CD14-positive monocyte (primary cell): ENCODE results near the gene ATP4B. TPM values are rescaled to one million over a fixed set of nuclear protein-coding genes. Genes with fewer than 3 reads are reported as not detected.
A peak's percentile ranks its signal among the peaks of the same experiment; 100 is the strongest.
"Not testable (repeated sequence)": the region's sequence is repeated elsewhere in the genome, so short reads cannot be mapped to it uniquely, and the experiment has no call there.

Experiments used
- DNase-seq, 3 donors: peaks; one replicate each; pipeline ENCODE4 v3.0.0-alpha.2; 2011 to 2022
- H2AFZ ChIP-seq: 2 replicates; pipeline ENCODE4 v1.6.0; 2012; ENCODE audit warnings: mild to moderate bottlenecking, low read depth, low read length, inconsistent platforms; ENCODE audit not compliant: insufficient read depth, poor library complexity, severe bottlenecking
- H3K27ac ChIP-seq, 2 donors: 1 replicate in 1 of 2; 2 replicates in 1 of 2; pipeline ENCODE4 v1.5.1; 2012 to 2013; ENCODE audit warnings: low read length in 2 of 2, control low read depth in 1 of 2, inconsistent platforms in 1 of 2, low read depth in 1 of 2, mild to moderate bottlenecking in 1 of 2
- H3K27me3 ChIP-seq, 2 donors: one replicate each; pipeline versions ENCODE4 v1.6.0 to v1.6.1; 2011 to 2013; ENCODE audit warnings: low read length in 2 of 2; ENCODE audit not compliant: control insufficient read depth in 2 of 2, insufficient read depth in 2 of 2
- H3K36me3 ChIP-seq, 2 donors: replicated peaks in 1 of 2; 1 replicate in 1 of 2; 2 replicates in 1 of 2; pipeline versions ENCODE4 v1.5.1 to v1.6.1; 2012 to 2013; ENCODE audit warnings: low read length in 2 of 2, control low read depth in 1 of 2, inconsistent platforms in 1 of 2, mild to moderate bottlenecking in 1 of 2; ENCODE audit not compliant: insufficient read depth in 2 of 2, control insufficient read depth in 1 of 2
- H3K4me1 ChIP-seq, 2 donors: 1 replicate in 1 of 2; 2 replicates in 1 of 2; pipeline versions ENCODE4 v1.5.1 to v1.6.1; 2012 to 2013; ENCODE audit warnings: low read length in 2 of 2, control low read depth in 1 of 2, inconsistent platforms in 1 of 2, mild to moderate bottlenecking in 1 of 2, moderate library complexity in 1 of 2; ENCODE audit not compliant: insufficient read depth in 2 of 2, control insufficient read depth in 1 of 2
- H3K4me2 ChIP-seq: replicated peaks from 2 replicates; pipeline ENCODE3; 2012; ENCODE audit warnings: low read length, moderate library complexity, mild to moderate bottlenecking; ENCODE audit not compliant: poor library complexity, severe bottlenecking; ENCODE audit errors: extremely low read depth
- H3K4me3 ChIP-seq, 3 experiments: fragments of 200-600 bp in 1 of 3; sonication (generic) in 1 of 3; replicated peaks in 1 of 3; 1 replicate in 2 of 3; 2 replicates in 1 of 3; pipeline ENCODE4 v1.5.1; 2011 to 2013; ENCODE audit warnings: low read length in 3 of 3, mild to moderate bottlenecking in 3 of 3, control low read depth in 2 of 3, low read depth in 2 of 3, inconsistent platforms in 1 of 3, moderate library complexity in 1 of 3
- H3K79me2 ChIP-seq: 2 replicates; pipeline ENCODE4 v1.6.0; 2012; ENCODE audit warnings: mild to moderate bottlenecking, control low read depth, inconsistent platforms, low read length, moderate library complexity; ENCODE audit not compliant: insufficient read depth
- H3K9ac ChIP-seq: 2 replicates; pipeline ENCODE4 v1.6.0; 2017; ENCODE audit warnings: low read length, mild to moderate bottlenecking; ENCODE audit not compliant: insufficient read depth, poor library complexity, severe bottlenecking
- H3K9me3 ChIP-seq, 2 donors: replicated peaks in 1 of 2; 1 replicate in 1 of 2; 2 replicates in 1 of 2; pipeline versions ENCODE4 v1.5.1 to v1.6.1; 2012 to 2013; ENCODE audit warnings: low read length in 2 of 2, control low read depth in 1 of 2; ENCODE audit not compliant: control insufficient read depth in 1 of 2, insufficient read depth in 1 of 2
- H4K20me1 ChIP-seq: 2 replicates; pipeline ENCODE4 v1.6.0; 2012; ENCODE audit warnings: mild to moderate bottlenecking, low read length, control low read depth, moderate library complexity; ENCODE audit not compliant: insufficient read depth
- H3K27ac Mint-ChIP-seq, 7 donors: one replicate each; pipeline ENCODE4 v1.8.0; 2020; ENCODE audit warnings: mild to moderate bottlenecking in 7 of 7, mixed read lengths in 7 of 7, moderate library complexity in 6 of 7, inconsistent platforms in 2 of 7
- H3K27me3 Mint-ChIP-seq, 3 donors: one replicate each; pipeline ENCODE4 v1.8.0; 2021 to 2022; ENCODE audit warnings: low read depth in 3 of 3, mild to moderate bottlenecking in 3 of 3, mixed read lengths in 3 of 3, moderate library complexity in 3 of 3, inconsistent platforms in 1 of 3
- H3K36me3 Mint-ChIP-seq, 2 donors: one replicate each; pipeline ENCODE4 v1.8.0; 2020; ENCODE audit warnings: mixed read lengths in 2 of 2, inconsistent platforms in 1 of 2, mild to moderate bottlenecking in 1 of 2
- H3K4me1 Mint-ChIP-seq: one replicate; pipeline ENCODE4 v1.8.0; 2020; ENCODE audit warnings: mild to moderate bottlenecking, mixed read lengths
- H3K4me3 Mint-ChIP-seq, 2 donors: one replicate each; pipeline ENCODE4 v1.8.0; 2020; ENCODE audit warnings: mild to moderate bottlenecking in 2 of 2, mixed read lengths in 2 of 2, moderate library complexity in 1 of 2
- H3K9me3 Mint-ChIP-seq, 7 donors: one replicate each; pipeline ENCODE4 v1.8.0; 2020 to 2022; ENCODE audit warnings: mixed read lengths in 7 of 7, mild to moderate bottlenecking in 6 of 7, moderate library complexity in 6 of 7, inconsistent platforms in 2 of 7
- CTCF ChIP-seq: fragments of 200-600 bp; IDR thresholded peaks from one replicate; pipeline ENCODE4 v1.8.0; 2022; ENCODE audit warnings: antibody characterized with exemption, mild to moderate bottlenecking
- WGBS: methylation state at CpG from one replicate; pipeline ENCODE4 v1.1.5; 2013; ENCODE audit warnings: missing lambda C conversion rate; ENCODE audit not compliant: insufficient coverage; 5-methylcytosine and 5-hydroxymethylcytosine counted together
- intact Hi-C, 2 donors: fragments of 100-400 bp; cut with micrococcal nuclease; formaldehyde crosslinking; loops; one replicate each; pipeline versions ENCODE4 v1.15.0 to v1.15.1; 2023
- polyA plus RNA-seq, 3 donors: library from polyadenylated mRNA; depleted of rRNA in 1 of 3; unstranded in 2 of 3; stranded (reverse) in 1 of 3; fragments of 300-500 nt in 2 of 3; fragments of >200 nt in 1 of 3; fragmentation: Illumina TruSeq in 2 of 3; gene quantifications; 1 replicate in 2 of 3; 2 replicates in 1 of 3; pipeline ENCODE4 v1.2.3, GENCODE V29; 2012 to 2021

ATP4B gene
- polyA plus RNA-seq, 3 donors = not detected

GRCh38 chr13:113622791-113623490 is 35.1 kb downstream of the ATP4B start:
- intact Hi-C loops = no loop called here
- H3K27me3 Mint-ChIP-seq = peaks cover 0 to 16% (median 2%) of the 10 kb centered on the region in 3 donors
- H3K4me1 Mint-ChIP-seq = no peaks in the 10 kb centered on the region
- H3K27ac Mint-ChIP-seq = peak overlapping the region in 4 of 7 donors; percentile 16 to 69 (median 32)
- no peak overlapping the region for H2AFZ ChIP-seq
- H3K4me1 ChIP-seq = no peaks in the 10 kb centered on the region
- peaks cover 0 to 6% (median 1%) of the 10 kb centered on the region in 7 donors for H3K9me3 Mint-ChIP-seq
- no peak overlapping the region for H3K4me3 ChIP-seq
- H3K36me3 ChIP-seq = peaks cover 8 to 52% of the 10 kb centered on the region in 2 donors
- H3K27me3 ChIP-seq = no peaks in the 10 kb centered on the region
- H3K27ac ChIP-seq = peak overlapping the region in 1 of 2 donors; percentile 15
- no peak overlapping the region for H3K9ac ChIP-seq
- peaks cover 46% of the 10 kb centered on the region for H3K79me2 ChIP-seq
- no peak overlapping the region for H3K4me3 Mint-ChIP-seq
- TF ChIP-seq CTCF = no peak
- WGBS = 96% methylated on average over 28 of the region's 29 CpGs
- H3K36me3 Mint-ChIP-seq = peaks cover 22 to 59% of the 10 kb centered on the region in 2 donors
- no peak for DNase-seq
- H4K20me1 ChIP-seq = no peaks in the 10 kb centered on the region
- H3K9me3 ChIP-seq = no peaks in the 10 kb centered on the region
- H3K4me2 ChIP-seq = no peak overlapping the region

GRCh38 chr13:113621986-113622550 is 35.9 kb downstream of the ATP4B start:
- Mint-ChIP-seq H3K36me3 (peaks cover 22 to 54% of the 10 kb centered on the region in 2 donors), H3K27me3 (peaks cover 0 to 16% (median 2%) of the 10 kb centered on the region in 3 donors), H3K27ac (peak overlapping the region in 5 of 7 donors; percentile 21 to 72 (median 33))
- peaks cover 47% of the 10 kb centered on the region for H3K79me2 ChIP-seq
- WGBS = over 99% methylated on average over 11 of the region's 20 CpGs
- H3K9ac ChIP-seq, H3K4me3 ChIP-seq, H3K4me1 Mint-ChIP-seq, intact Hi-C loops, H3K4me1 ChIP-seq, H3K4me2 ChIP-seq, H3K9me3 ChIP-seq, H3K27ac ChIP-seq, H3K27me3 ChIP-seq, H3K4me3 Mint-ChIP-seq, H4K20me1 ChIP-seq, DNase-seq, H2AFZ ChIP-seq, H3K9me3 Mint-ChIP-seq: not testable (repeated sequence)
- H3K36me3 ChIP-seq = peaks cover 5 to 44% of the 10 kb centered on the region in 2 donors
